Measurements from ENCODE around the gene ENG.

DNA sequence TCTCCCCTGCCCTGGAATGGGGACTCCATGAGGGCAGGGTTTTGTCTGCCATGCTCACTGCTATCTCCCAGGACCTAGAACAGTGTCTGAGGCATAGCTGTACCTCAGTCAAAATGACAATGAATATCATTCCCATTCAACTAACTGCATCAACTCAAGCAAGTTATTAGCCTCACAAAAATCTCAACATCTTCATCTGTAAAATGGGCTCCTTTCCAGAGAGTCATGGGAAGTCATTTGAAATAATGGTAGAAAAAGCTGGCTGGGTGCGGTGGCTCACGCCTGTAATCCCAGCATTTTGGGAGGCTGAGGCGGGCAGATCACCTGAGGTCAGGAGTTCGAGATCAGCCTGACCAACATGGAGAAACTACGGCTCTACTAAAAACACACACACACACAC lies 85.4 kb downstream of the ENG start:
- TF ChIP-seq, protein P1, sequence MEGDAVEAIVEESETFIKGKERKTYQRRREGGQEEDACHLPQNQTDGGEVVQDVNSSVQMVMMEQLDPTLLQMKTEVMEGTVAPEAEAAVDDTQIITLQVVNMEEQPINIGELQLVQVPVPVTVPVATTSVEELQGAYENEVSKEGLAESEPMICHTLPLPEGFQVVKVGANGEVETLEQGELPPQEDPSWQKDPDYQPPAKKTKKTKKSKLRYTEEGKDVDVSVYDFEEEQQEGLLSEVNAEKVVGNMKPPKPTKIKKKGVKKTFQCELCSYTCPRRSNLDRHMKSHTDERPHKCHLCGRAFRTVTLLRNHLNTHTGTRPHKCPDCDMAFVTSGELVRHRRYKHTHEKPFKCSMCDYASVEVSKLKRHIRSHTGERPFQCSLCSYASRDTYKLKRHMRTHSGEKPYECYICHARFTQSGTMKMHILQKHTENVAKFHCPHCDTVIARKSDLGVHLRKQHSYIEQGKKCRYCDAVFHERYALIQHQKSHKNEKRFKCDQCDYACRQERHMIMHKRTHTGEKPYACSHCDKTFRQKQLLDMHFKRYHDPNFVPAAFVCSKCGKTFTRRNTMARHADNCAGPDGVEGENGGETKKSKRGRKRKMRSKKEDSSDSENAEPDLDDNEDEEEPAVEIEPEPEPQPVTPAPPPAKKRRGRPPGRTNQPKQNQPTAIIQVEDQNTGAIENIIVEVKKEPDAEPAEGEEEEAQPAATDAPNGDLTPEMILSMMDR (IDR thresholded peaks at IDR 0.05), result no peak
- no peak for TF ChIP-seq EZH2 (IDR thresholded peaks at IDR 0.05)

Data from neural progenitor cell (in vitro differentiated cells).